ENCODE data around the gene CASQ2. TPM values are rescaled to one million over a fixed set of nuclear protein-coding genes. Genes with fewer than 3 reads are reported as not detected.

Gene CASQ2
- polyA plus RNA-seq, 1 donor from 2014 or later = not detected

GRCh38 chr1:115710859-115711624 is 57.5 kb downstream of the CASQ2 start:
- no peak overlapping the region for H3K4me3 ChIP-seq (ENCODE audit: low read length)

GRCh38 chr1:115706587-115707425 is 61.7 kb downstream of the CASQ2 start:
- Histone ChIP-seq H3K36me3 (ENCODE audit: insufficient read depth, low read length) (no peaks in the 10 kb centered on the region), H3K4me2 (ENCODE audit: low read length) (no peak overlapping the region), H2AFZ (ENCODE audit: low read depth, low read length) (no peak overlapping the region), H4K20me1 (ENCODE audit: insufficient read depth) (no peaks in the 10 kb centered on the region), H3F3A (ENCODE audit: insufficient read depth, low read length, poor library complexity, severe bottlenecking) (no peaks in the 10 kb centered on the region), H3K4me3 (ENCODE audit: low read length) (no peak overlapping the region), H3K27ac (ENCODE audit: low read length) (no peak overlapping the region), H3K27me3 (ENCODE audit: insufficient read depth, low read depth, low read length) (no peaks in the 10 kb centered on the region), H3K9me3 (ENCODE audit: low read length) (no peaks in the 10 kb centered on the region), H3K9ac (ENCODE audit: low read length) (no peak overlapping the region), H3K79me2 (replicated peaks; ENCODE audit: insufficient read depth, low read length) (no peaks in the 10 kb centered on the region), H3K9me2 (ENCODE audit: insufficient read depth, low read length) (no peaks in the 10 kb centered on the region)
- TF ChIP-seq MXI1 (conservative IDR thresholded peaks at IDR 0.05; ENCODE audit: poor library complexity, severe bottlenecking) (no peak), CTCF (IDR thresholded peaks at IDR 0.05; ENCODE audit: poor library complexity, severe bottlenecking) (peak; percentile 38)
- TF ChIP-seq, protein P1, sequence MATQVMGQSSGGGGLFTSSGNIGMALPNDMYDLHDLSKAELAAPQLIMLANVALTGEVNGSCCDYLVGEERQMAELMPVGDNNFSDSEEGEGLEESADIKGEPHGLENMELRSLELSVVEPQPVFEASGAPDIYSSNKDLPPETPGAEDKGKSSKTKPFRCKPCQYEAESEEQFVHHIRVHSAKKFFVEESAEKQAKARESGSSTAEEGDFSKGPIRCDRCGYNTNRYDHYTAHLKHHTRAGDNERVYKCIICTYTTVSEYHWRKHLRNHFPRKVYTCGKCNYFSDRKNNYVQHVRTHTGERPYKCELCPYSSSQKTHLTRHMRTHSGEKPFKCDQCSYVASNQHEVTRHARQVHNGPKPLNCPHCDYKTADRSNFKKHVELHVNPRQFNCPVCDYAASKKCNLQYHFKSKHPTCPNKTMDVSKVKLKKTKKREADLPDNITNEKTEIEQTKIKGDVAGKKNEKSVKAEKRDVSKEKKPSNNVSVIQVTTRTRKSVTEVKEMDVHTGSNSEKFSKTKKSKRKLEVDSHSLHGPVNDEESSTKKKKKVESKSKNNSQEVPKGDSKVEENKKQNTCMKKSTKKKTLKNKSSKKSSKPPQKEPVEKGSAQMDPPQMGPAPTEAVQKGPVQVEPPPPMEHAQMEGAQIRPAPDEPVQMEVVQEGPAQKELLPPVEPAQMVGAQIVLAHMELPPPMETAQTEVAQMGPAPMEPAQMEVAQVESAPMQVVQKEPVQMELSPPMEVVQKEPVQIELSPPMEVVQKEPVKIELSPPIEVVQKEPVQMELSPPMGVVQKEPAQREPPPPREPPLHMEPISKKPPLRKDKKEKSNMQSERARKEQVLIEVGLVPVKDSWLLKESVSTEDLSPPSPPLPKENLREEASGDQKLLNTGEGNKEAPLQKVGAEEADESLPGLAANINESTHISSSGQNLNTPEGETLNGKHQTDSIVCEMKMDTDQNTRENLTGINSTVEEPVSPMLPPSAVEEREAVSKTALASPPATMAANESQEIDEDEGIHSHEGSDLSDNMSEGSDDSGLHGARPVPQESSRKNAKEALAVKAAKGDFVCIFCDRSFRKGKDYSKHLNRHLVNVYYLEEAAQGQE (IDR thresholded peaks at IDR 0.05; ENCODE audit: borderline replicate concordance) = no peak

More at GRCh38 chr1:115710859-115711624, 57.5 kb downstream of the CASQ2 start:
- no peaks in the 10 kb centered on the region for H3K27me3 ChIP-seq (ENCODE audit: insufficient read depth, low read depth, low read length)
- no peaks in the 10 kb centered on the region for H3K79me2 ChIP-seq (replicated peaks; ENCODE audit: insufficient read depth, low read length)
- no peak overlapping the region for H3K4me2 ChIP-seq (ENCODE audit: low read length)
- TF ChIP-seq EZH2 (IDR thresholded peaks at IDR 0.05; ENCODE audit: borderline replicate concordance, insufficient read depth, low read length, poor library complexity, severe bottlenecking) = no peak
- TF ChIP-seq POLR2AphosphoS5 (IDR thresholded peaks at IDR 0.05) = no peak
- no peak for TF ChIP-seq EP300 (conservative IDR thresholded peaks at IDR 0.05; ENCODE audit: poor library complexity, severe bottlenecking)
- no peak for TF ChIP-seq TAF1 (IDR thresholded peaks at IDR 0.05; ENCODE audit: low read depth)
- no peak for TF ChIP-seq MXI1 (conservative IDR thresholded peaks at IDR 0.05; ENCODE audit: poor library complexity, severe bottlenecking)
- TF ChIP-seq SMC3 (conservative IDR thresholded peaks at IDR 0.05; ENCODE audit: poor library complexity) = no peak
- no peak for TF ChIP-seq RAD21 (conservative IDR thresholded peaks at IDR 0.05)
- TF ChIP-seq, protein P1 (IDR thresholded peaks at IDR 0.05; ENCODE audit: borderline replicate concordance) = no peak
- TF ChIP-seq CTCF (IDR thresholded peaks at IDR 0.05; ENCODE audit: poor library complexity, severe bottlenecking) = no peak
- no peaks in the 10 kb centered on the region for H4K20me1 ChIP-seq (ENCODE audit: insufficient read depth)
- H3K9ac ChIP-seq (ENCODE audit: low read length) = no peak overlapping the region
- no peak overlapping the region for H2AFZ ChIP-seq (ENCODE audit: low read depth, low read length)
- H3K9me3 ChIP-seq (ENCODE audit: low read length) = no peaks in the 10 kb centered on the region
- H3K9me2 ChIP-seq (ENCODE audit: insufficient read depth, low read length) = no peaks in the 10 kb centered on the region
- no peak overlapping the region for H3K27ac ChIP-seq (ENCODE audit: low read length)
- no peaks in the 10 kb centered on the region for H3F3A ChIP-seq (ENCODE audit: insufficient read depth, low read length, poor library complexity, severe bottlenecking)
- no peaks in the 10 kb centered on the region for H3K36me3 ChIP-seq (ENCODE audit: insufficient read depth, low read length)

All from neural cell (in vitro differentiated cells).